ENCODE results near the gene RAB25.

Gene RAB25

DNA sequence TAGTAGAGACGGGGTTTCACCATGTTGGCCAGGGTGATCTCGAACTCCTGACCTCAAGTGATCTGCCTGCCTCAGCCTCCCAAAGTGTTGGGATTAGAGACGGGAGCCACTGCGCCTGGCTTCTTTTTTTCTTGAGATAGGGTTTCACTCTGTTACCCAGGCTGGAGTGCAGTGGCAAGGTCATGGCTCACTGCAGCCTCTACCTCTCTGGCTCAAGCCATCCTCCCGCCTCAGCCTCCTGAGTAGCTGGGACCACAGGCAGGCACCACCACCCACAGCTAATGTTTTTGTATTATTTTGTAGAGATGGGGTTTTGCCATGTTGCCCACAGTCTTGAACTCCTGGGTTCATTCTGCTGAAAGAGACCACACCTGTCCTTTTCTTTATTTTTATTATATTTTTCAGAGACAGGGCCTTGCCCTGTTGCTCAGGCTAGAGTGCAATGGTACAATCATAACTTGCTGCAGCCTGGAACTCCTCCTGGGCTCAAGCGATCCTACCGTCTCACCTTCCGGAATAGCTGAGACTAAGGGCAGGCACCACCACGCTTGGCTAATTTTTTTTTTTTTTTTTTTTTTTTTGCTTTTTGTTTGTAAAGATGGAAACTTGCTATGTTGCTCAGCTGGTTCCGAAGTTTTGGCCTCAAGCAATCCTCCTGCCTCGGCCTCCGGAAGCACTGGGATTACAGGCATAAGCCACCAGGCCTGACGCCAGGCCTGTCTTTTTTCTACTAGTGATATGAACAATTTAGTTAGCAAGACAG lies 56.6 kb downstream of the RAB25 start:
- no peak for DNase-seq (ENCODE audit: low read depth)

DNA sequence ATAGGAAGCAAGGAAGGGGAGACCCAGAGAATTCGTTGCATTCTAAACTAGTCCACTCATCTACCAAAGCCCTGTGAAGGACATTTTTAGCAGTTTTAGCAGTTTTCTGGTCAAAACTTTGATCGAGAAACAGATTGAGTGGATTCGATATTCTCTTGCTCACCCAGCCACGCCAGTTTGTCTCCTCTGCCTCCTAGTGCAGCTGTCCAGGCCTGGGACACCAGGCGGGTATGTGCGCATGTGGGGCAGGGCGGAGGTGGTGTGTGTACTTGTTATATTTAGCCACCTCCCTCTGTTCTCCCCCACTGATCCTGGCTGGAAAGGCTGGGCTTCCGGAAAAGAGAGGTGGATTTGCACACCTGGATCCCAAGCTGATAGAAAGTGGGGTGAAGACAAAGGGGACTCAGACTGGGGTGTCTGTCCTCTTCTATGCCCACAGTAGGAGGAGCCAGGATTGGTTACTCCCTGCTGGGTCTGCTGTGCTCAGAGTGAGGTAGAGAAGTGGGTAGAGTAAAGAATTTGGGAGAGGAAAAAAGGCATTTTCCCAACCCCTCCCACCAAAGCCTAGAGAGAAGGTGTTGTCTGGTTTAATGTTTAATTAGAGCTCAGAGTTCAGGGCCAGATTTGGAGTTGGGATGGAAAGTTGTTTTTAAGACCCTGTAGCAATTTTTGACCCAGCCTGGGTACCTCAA lies 57.4 kb downstream of the RAB25 start:
- no peak for DNase-seq (ENCODE audit: low read depth)

DNA sequence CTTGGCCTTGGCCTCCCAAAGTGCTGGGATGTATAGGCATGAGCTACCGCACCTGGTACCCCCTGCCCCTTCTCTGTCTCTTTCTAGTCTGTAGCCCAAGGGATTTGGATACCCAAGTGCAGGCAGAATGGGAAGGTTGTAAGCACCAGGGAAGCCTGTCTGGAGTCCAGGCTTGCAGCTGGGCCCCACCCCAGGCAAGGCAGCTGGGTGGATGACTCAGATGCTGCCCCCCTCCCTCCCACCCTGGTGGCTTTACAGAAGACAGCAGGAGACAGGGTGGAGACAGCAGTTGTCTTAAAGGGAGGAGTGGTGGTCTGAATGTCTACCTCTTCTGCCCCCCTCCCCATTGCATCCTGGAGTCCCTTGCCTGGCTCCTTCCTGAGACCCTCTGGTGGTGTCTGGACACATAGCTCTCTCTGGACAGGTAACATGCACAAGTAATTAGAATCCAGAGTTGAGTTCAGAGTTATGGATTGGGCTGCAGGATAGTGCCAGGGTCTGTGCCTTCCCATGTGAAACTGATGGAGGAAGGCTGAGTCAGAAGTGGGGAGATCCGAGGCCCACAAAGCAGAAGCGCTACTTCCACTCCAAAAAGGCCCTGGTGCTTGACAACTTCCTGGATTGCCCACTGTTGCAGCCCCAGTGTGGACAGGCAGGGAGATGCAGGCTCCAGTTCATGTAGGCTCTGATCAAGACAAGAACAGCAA lies 58.7 kb downstream of the RAB25 start:
- DNase-seq (ENCODE audit: low read depth): no peak
